Measurements from ENCODE around the gene DLEC1. TPM values are rescaled to one million over a fixed set of nuclear protein-coding genes. Genes with fewer than 3 reads are reported as not detected.

The DLEC1 gene
- total RNA-seq, 4 donors from 2014 or later, result 0.19 to 0.42 (median 0.37) TPM

DNA sequence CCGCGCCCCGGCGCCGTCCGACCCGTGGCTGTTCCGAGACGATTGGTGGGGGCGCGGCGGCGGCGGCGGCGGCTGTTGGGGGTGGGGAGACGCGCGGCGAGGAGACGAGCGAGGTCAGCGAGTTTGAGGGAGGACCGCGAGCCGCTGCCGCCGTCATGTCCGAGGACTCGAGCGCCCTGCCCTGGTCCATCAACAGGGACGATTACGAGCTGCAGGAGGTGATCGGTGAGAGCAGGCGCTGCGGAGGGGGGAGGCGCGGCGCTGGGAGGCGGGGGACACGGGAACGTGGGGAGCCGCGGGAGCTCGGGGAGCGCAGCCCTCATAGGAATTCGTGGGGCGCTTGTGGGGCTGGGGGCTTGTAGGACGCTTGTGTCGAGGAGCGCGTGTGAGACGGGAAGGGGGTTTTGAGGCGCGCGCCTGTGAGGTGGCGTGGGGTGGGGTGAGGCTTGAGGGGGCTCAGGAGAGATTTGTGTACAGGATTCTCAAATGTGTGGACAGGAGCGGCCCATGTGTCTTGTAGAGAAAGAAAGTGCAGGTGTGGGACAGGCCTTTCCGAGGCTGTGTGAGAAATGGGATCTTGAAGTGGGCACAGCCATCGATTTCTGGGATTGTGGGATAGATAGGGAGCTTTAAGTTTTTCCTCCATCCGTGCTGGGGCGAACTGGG, 126.8 kb downstream of the DLEC1 start:
- intact Hi-C loops (cut with DNase I), result loop anchor here (2.0 kb wide), 1 partner anchor 27 kb away; the partner anchor contains the start of gene MYD88
- peak overlapping the region; percentile 86 to 99 (median 92) for H3K4me3 ChIP-seq
- no peaks in the 10 kb centered on the region for H3K27me3 ChIP-seq
- TF ChIP-seq CTCF (IDR thresholded peaks at IDR 0.05) (no peak), EP300 (IDR thresholded peaks at IDR 0.05) (no peak), POLR2AphosphoS5 (IDR thresholded peaks at IDR 0.05) (no peak), POLR2A (IDR thresholded peaks at IDR 0.05; ENCODE audit: low read depth) (peak; percentile 0)
- WGBS, result 2% methylated on average over 34 of the region's 62 CpGs
- no peak for DNase-seq (ENCODE audit: extremely low spot score)
- no peaks in the 10 kb centered on the region for H3K9me3 ChIP-seq
- peaks cover 14 to 51% (median 48%) of the 10 kb centered on the region in 4 donors for H3K4me1 ChIP-seq
- H3K36me3 ChIP-seq, result no peaks in the 10 kb centered on the region
- H3K27ac ChIP-seq (replicated peaks in 1 of 4), result peak overlapping the region; percentile 97 to 98 (median 97)

DNA sequence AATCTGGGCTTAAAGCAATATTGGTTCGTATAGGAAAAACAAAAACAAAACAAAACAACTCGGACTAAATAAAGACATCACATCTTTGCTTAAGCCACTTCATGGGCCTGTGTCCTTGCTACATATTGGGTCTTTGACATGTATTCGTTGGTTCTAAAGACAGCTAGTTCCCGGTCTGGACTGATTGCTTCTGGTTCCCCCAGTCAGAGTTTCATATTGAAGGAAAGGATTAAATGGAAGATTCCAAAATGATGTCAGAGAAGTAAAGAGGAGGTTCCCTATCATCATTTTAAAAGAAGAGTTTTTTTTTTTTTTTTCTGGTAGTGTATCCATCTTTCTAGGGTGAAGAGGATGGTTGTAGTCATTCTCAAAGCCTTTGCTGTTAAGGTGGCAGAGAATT, 128.6 kb downstream of the DLEC1 start:
- TF ChIP-seq POLR2A (IDR thresholded peaks at IDR 0.05; ENCODE audit: low read depth) (no peak), POLR2AphosphoS5 (IDR thresholded peaks at IDR 0.05) (no peak), CTCF (IDR thresholded peaks at IDR 0.05) (no peak), EP300 (IDR thresholded peaks at IDR 0.05) (no peak)
- no peak overlapping the region for H3K4me3 ChIP-seq
- no peak overlapping the region for H3K27ac ChIP-seq (replicated peaks in 1 of 4)
- H3K4me1 ChIP-seq, result peaks cover 14 to 69% (median 64%) of the 10 kb centered on the region in 4 donors
- intact Hi-C loops (cut with DNase I), result no loop called here
- no peaks in the 10 kb centered on the region for H3K27me3 ChIP-seq
- DNase-seq (ENCODE audit: extremely low spot score), result no peak
- no peaks in the 10 kb centered on the region for H3K36me3 ChIP-seq
- 91% methylated on average over 4 of the region's 4 CpGs for WGBS
- H3K9me3 ChIP-seq, result no peaks in the 10 kb centered on the region

- Histone ChIP-seq H3K4me1 (peaks cover 15 to 72% (median 67%) of the 10 kb centered on the region in 4 donors), H3K27me3 (no peaks in the 10 kb centered on the region), H3K4me3 (no peak overlapping the region), H3K9me3 (no peaks in the 10 kb centered on the region), H3K36me3 (no peaks in the 10 kb centered on the region), H3K27ac (replicated peaks in 1 of 4) (no peak overlapping the region)
- intact Hi-C loops (cut with DNase I), result no loop called here
- TF ChIP-seq CTCF (IDR thresholded peaks at IDR 0.05) (no peak), POLR2A (IDR thresholded peaks at IDR 0.05; ENCODE audit: low read depth) (no peak), EP300 (IDR thresholded peaks at IDR 0.05) (no peak), POLR2AphosphoS5 (IDR thresholded peaks at IDR 0.05) (no peak)
- no peak for DNase-seq (ENCODE audit: extremely low spot score)
- 88% methylated on average over 4 of the region's 4 CpGs for WGBS
Measured at GRCh38 chr3:38168151-38169026, 129.4 kb downstream of the DLEC1 start.

- Histone ChIP-seq H3K4me1 (peaks cover 20 to 77% (median 69%) of the 10 kb centered on the region in 4 donors), H3K27me3 (no peaks in the 10 kb centered on the region), H3K36me3 (no peaks in the 10 kb centered on the region), H3K9me3 (no peaks in the 10 kb centered on the region), H3K27ac (replicated peaks in 1 of 4) (no peak overlapping the region), H3K4me3 (no peak overlapping the region)
- TF ChIP-seq CTCF (IDR thresholded peaks at IDR 0.05) (no peak), POLR2AphosphoS5 (IDR thresholded peaks at IDR 0.05) (no peak), POLR2A (IDR thresholded peaks at IDR 0.05; ENCODE audit: low read depth) (no peak), EP300 (IDR thresholded peaks at IDR 0.05) (no peak)
- intact Hi-C loops (cut with DNase I), result no loop called here
- DNase-seq (ENCODE audit: extremely low spot score), result no peak
- WGBS, result 71% methylated on average over 1 of the region's 1 CpG
Measured at GRCh38 chr3:38169027-38169317, 130.0 kb downstream of the DLEC1 start.

Measured in esophagus muscularis mucosa (tissue), 4 donors.